Placental pericyte (primary cell): ENCODE measurements around the gene CLEC16A. TPM values are rescaled to one million over a fixed set of nuclear protein-coding genes. Genes with fewer than 3 reads are reported as not detected.

ENCODE experiments used
- total RNA-seq: library from RNA; depleted of rRNA; stranded (reverse); fragments of >200 nt; gene quantifications from 2 replicates; pipeline ENCODE4 v1.2.3, GENCODE V29; 2012

The CLEC16A gene
- total RNA-seq, result 27.1 and 30.4 TPM in 2 replicates

GRCh38 chr16:10944249-10945064 lies at the start of gene CLEC16A:
Gene CLEC16A (plus strand): TSS chr16:10944564. CDS start chr16:10944718, 154 bp downstream.

DNA sequence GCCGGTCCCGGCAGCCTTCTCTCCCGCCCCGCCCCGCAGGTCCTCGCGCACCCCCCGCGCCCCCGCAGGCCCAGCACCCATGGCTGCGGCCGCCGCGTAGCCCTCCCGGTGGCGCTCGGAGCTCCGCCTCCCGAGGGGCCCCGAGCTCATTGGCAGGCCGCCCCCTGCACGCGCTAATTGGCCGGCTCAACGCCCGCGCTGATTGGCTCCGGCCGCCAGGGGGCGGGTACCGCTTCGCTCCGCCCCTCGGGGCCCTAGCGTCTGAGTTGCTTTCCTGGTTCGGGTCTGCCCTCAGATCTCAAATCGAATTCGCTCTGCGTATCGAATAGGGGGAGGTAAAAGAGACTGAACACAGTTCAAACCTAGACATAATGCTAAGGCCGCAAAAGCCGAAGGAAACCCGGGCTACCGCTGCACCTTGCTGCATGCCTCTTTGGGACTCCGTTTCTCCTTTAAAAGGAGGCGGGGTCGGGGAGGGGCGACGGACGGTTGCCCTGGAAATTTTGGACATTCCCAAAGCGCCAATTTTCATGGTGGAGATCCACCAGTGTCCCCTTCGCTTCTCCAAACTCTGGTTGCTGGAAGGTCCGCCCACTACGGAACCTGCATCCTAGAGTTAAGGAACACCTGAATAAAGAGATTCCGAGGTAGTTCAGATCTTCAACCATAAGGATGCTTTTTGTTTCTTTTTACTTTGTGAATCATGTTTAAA lies 1.9 kb upstream of the CLEC16A start, which contains the start of gene DEXI:
Gene DEXI (minus strand): TSS at position 117 of the 712 bp plus-strand sequence. CDS start 463 bp downstream, outside the sequence.

Other genes starting within 250 kb of the CLEC16A start
- under 0.01 TPM in 1 of 2 replicates, not detected in the other for gene TEKT5, start 249.6 kb upstream of the CLEC16A start, total RNA-seq
- gene NUBP1, start 200.7 kb upstream of the CLEC16A start, total RNA-seq, result 18.8 and 25.2 TPM in 2 replicates
- not detected in 2 replicates for gene TVP23A, start 125.8 kb upstream of the CLEC16A start, total RNA-seq
- gene CIITA, start 67.4 kb upstream of the CLEC16A start, total RNA-seq, result 0.43 TPM in 1 of 2 replicates, not detected in the other
- 40.7 and 51.1 TPM in 2 replicates for gene DEXI, start 2.1 kb upstream of the CLEC16A start, total RNA-seq